GM19238 (cell line): ENCODE measurements around the gene ANKRD28.
"Not testable (repeated sequence)": the region's sequence is repeated elsewhere in the genome, so short reads cannot be mapped to it uniquely, and the experiment has no call there.

Experiments used
- DNase-seq: peaks from one replicate; pipeline ENCODE4 v3.0.0; 2011; ENCODE audit warnings: low spot score; ENCODE audit not compliant: insufficient read length

Gene ANKRD28

GRCh38 chr3:15797642-15798303 is at the start of gene ANKRD28:
Gene ANKRD28 (minus strand): TSS chr3:15797979. CDS start chr3:15796521, 1,458 bp downstream.
- DNase-seq, result no peak

GRCh38 chr3:15847239-15847638 is 49.5 kb upstream of the ANKRD28 start:
- no peak for DNase-seq

- DNase-seq, result no peak
These were observed 48.8 kb upstream of the ANKRD28 start for GRCh38 chr3:15846606-15847005.

DNA sequence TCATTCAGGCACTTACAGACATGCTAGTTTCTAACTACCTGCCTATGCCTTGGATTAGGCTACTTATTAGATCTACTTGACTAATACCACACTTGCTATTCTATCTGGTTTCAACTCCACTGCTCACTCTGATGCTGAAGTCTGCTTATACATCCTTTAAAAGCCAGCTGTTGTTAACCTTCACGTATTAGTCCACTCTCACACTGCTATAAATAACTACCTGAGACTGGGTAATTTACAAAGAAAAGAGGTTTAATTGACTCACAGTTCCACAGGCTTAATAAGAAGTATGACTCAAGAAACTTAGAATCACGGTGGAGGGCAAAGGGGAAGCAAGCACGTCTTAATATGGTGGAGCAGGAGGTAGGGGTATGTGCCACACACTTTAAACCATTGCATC is 47.7 kb upstream of the ANKRD28 start:
- no peak for DNase-seq

- no peak for DNase-seq
These were observed 47.1 kb upstream of the ANKRD28 start for GRCh38 chr3:15844889-15845288.

DNA sequence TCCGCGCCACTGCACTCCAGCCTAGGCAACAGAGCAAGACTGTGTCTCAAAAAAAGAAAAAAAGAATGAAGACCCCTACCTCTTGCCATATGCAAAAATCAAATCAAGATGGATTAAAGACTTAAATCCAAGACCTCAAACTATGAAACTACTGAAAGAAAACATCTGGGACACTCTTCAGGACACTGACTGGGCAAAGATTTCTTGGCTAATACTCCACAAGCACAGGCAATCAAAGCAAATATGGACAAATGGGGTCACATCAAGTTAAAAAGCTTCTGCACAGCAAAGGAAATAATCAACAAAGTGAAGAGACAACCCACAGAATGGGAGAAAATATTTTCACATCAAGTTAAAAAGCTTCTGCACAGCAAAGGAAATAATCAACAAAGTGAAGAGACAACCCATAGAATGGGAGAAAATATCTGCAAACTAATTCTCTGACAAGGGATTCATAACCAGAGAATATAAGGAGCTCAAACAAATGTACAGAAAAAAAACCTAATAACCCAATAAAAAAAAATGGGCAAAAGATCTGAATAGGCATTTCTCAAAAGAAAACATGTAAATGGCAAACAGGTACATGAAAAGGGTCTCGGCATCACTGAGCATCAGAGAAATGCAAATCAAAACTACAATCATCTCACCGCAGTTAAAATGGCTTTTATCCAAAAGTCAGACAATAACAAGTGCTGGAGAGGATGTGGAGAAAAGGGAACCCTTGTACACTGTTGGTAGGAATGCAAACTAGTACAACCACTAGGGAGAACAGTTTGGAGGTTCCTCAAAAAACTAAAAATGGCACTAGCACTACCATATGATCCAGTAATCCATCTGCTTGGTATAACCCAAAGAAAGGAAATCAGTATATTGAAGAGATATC is 43.6 kb upstream of the ANKRD28 start:
- not testable (repeated sequence) for DNase-seq

- DNase-seq, result no peak
These were observed 41.8 kb upstream of the ANKRD28 start for GRCh38 chr3:15839568-15839967.

DNA sequence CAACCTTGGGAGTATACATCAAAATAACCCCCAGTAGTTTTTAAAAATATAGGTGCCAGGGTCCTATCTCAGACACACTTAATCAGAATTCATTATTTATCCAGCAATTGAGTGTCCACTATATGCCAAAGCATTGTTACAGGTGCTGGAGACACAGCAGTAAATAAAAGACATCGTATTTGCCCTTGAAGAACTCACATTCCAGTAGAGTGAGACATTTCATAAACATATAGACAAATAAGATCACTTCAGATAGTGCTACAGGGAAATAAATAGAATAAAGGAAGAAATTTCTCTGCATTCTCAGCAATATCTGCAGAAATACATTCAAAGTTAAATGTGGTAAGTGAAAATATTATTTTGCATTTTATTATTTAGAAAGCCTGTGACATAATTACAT is 34.1 kb upstream of the ANKRD28 start:
- DNase-seq, result no peak

DNA sequence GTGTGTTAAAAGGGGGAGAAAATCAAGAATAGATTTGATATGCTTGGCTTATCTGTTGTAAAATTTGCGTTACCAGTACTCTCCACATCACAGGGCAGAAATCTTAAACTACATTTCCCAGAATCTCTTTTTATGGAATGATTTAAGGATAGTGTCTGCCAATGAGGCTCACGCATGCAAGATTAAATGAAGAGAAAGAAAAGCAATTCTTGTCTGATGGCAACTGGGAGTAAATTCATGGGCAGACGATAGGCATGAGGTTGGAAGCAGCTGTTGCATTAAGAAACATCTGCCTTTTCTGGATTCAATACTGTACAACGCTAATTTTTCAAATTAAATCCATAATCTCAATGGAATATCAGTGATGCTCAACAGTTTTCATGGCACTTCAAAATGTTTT is 27.2 kb upstream of the ANKRD28 start:
- no peak for DNase-seq

DNA sequence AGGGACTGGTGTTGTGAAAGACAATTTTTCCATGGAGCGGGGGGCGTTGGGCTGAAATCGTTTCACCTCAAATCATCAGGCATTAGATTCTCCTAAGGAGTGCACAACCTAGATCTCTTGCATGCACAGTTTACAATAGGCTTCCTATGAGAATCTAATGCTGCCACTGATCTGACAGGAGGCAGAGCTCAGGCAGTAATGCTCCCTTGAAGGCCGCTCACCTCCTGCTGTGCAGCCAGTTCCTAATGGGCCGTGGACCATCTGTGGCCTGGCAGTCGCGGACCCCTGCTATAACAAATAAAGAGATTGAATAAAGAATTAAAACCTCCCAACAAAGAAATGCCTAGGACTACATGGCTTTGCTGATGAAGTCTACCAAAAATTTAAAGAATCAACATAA is 25.3 kb upstream of the ANKRD28 start:
- DNase-seq, result no peak

- DNase-seq, result no peak
These were observed 24.5 kb upstream of the ANKRD28 start for GRCh38 chr3:15822281-15822680.

DNA sequence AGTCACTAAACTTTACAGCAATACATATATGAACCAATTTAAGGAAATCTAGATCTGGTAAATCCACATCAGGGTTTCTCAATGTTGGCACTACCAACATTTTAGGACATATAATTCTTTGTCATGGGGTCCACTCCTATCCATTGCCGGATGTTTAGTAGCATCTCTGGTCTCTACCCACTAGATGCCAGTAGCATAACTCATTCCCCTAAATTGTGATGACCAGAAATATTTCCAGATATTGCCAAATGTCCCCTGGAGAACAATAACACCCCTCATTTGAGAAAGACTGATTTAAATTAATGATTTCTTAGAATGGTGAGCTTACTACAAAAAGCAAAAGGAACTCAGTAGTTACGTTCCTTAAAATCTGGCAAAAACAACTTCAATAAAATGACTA is 23.1 kb upstream of the ANKRD28 start:
- no peak for DNase-seq

DNA sequence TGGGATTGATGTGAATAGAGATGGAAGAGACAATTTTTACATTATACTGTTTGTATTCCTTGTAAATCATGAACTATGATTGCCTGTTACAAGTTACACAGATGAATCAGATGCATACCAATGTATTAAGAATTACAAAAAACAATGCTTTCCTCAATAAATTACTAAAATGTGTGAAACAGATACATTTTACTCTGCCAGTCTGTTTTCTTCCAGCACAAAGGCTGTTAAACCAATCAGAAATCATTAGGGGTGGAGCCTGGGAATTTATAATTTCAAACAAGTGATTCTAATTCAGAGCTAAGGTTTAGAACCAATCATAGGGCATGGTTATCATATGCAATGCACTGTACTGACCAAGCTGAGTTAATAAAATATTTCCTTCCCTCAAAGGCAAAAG is 21.8 kb upstream of the ANKRD28 start:
- DNase-seq, result no peak

- no peak for DNase-seq
These were observed 21.3 kb upstream of the ANKRD28 start for GRCh38 chr3:15819043-15819442.

- DNase-seq, result no peak
These were observed 17.9 kb upstream of the ANKRD28 start for GRCh38 chr3:15815696-15816095.

DNA sequence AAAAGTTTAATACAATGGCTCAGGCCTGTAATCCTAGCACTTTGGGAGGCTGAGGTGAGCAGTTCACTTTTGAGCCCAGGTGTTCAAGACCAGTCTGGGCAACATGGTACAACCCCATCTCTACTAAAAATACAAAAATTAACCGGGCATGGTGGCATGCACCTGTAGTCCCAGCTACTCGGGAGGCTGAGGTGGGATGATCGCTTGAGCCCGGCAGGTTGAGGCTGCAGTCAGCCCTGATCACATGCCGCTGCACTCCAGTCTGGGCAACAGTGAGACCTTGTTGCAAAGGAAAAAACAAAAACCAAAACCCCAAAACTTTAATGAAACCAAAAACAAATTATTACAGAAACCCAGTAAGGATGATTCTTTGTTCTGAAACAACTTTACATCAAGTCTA is 15.3 kb upstream of the ANKRD28 start:
- not testable (repeated sequence) for DNase-seq

GRCh38 chr3:15812183-15812582 is 14.4 kb upstream of the ANKRD28 start:
- DNase-seq, result no peak

DNA sequence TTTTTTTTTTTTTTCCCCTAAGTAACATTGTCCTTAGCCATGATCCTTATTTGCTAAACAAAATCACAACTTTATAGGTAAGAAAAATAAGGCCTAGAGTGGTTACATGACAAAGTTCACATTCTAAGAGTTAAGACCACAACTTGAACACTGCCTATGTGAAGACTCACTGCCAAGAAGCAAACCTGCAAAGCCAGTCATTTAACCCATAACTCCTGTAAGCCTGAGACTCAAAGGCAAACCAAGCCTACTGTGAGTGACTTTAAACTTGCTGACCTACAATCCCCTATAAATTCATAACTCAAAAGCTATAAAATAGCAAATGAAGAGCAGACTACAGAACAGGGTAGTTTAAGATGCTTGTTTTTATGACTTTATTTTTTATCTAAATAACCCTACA is 12.9 kb upstream of the ANKRD28 start:
- no peak for DNase-seq

GRCh38 chr3:15809313-15809712 is 11.5 kb upstream of the ANKRD28 start:
- no peak for DNase-seq

GRCh38 chr3:15808679-15809310 is 11.0 kb upstream of the ANKRD28 start:
- no peak for DNase-seq

GRCh38 chr3:15805756-15806266 is 8.0 kb upstream of the ANKRD28 start:
- no peak for DNase-seq

DNA sequence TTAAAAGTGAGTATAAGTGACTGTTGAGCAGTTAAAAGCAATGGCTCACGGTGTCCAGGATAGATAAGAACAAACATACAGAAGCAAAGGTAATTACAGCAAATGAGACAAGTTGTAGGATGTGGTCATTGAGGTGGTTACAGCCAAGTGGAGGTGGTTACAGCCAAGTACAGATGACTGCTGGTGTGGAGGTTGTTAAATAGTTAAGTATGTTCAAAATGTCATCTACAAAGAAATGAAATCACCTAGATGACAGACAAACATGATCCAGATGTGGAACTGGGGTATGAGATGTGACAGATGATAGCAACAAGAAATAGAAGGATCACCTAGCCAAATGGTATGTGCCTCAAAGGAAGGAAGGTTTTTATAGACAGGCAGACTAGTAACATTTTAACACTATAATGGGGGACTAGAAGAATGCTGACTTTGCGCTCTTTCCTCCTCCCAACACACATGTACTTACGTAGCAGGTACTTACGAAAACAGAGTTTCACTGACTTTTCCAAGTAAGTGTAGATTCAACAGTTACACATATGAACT is 6.8 kb upstream of the ANKRD28 start:
- no peak for DNase-seq
